SKM-1 treated with dmso at 0.1 percent for 144 hours (cell line): ENCODE results near the gene CDK9.
"Not testable (repeated sequence)": the region's sequence is repeated elsewhere in the genome, so short reads cannot be mapped to it uniquely, and the experiment has no call there.

Source experiments
- DNase-seq: peaks from one replicate; lab custom pipeline; 2025; ENCODE audit not compliant: unreplicated experiment; lab: John Stamatoyannopoulos, UW

The CDK9 gene

GRCh38 chr9:127785933-127786772, at the start of gene CDK9:
CDK9 (plus strand) TSS chr9:127786034; CDS start chr9:127786149, 115 bp downstream.
- peak; percentile 81 for DNase-seq

GRCh38 chr9:127738666-127739065, 47.2 kb upstream of the CDK9 start:
- DNase-seq: no peak

- no peak for DNase-seq
Observed at GRCh38 chr9:127739614-127740330, 46.1 kb upstream of the CDK9 start.

- no peak for DNase-seq
Observed at GRCh38 chr9:127741831-127742434, 43.9 kb upstream of the CDK9 start.

GRCh38 chr9:127742435-127743088, 43.3 kb upstream of the CDK9 start:
- DNase-seq: no peak

- no peak for DNase-seq
Observed at GRCh38 chr9:127744398-127745110, 41.3 kb upstream of the CDK9 start.

- no peak for DNase-seq
Observed at GRCh38 chr9:127746959-127747569, 38.8 kb upstream of the CDK9 start.

GRCh38 chr9:127749090-127749787, 36.6 kb upstream of the CDK9 start:
- DNase-seq: no peak

GRCh38 chr9:127751269-127752054, 34.4 kb upstream of the CDK9 start:
- DNase-seq: no peak

- DNase-seq: no peak
Observed at GRCh38 chr9:127753148-127753547, 32.7 kb upstream of the CDK9 start.

GRCh38 chr9:127753622-127754021, 32.2 kb upstream of the CDK9 start:
- DNase-seq: no peak

GRCh38 chr9:127754099-127755060, 31.5 kb upstream of the CDK9 start:
- DNase-seq: no peak

GRCh38 chr9:127755061-127756060, 30.5 kb upstream of the CDK9 start:
- no peak for DNase-seq

- DNase-seq: no peak
Observed at GRCh38 chr9:127756233-127756632, 29.6 kb upstream of the CDK9 start.

- not testable (repeated sequence) for DNase-seq
Observed at GRCh38 chr9:127756776-127757175, 29.1 kb upstream of the CDK9 start.

- DNase-seq: no peak
Observed at GRCh38 chr9:127758843-127759242, 27.0 kb upstream of the CDK9 start.

GRCh38 chr9:127761061-127761460, 24.8 kb upstream of the CDK9 start:
- no peak for DNase-seq
